ENCODE data around the gene CDK19.

Gene CDK19

GRCh38 chr6:110703010-110703905 is 112.0 kb downstream of the CDK19 start:
- DNase-seq (ENCODE audit: low spot score) = no peak

- no peak for DNase-seq (ENCODE audit: low spot score)
Observed at GRCh38 chr6:110699780-110700179, 115.5 kb downstream of the CDK19 start.

GRCh38 chr6:110693994-110694393 is 121.3 kb downstream of the CDK19 start:
- DNase-seq (ENCODE audit: low spot score) = no peak

DNA sequence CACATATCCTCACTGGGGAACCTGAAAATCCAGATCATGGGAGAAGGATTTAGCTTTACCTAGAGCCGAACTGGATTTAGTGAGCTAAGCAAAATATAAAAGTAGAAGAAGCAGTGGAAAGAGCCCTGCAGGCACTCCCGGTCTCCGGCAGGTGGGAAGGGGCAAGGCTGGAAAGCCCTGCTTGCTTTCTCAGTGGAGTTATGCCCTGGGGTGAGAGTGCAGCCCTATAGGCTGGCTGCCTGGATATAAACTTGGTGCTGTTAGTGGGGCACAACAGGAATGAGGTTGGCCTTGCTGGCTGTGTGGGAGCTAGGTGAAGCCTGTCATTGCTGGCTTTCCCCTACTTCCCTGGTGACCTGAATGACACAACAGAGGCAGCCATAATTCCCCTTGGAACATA is 122.0 kb downstream of the CDK19 start:
- no peak for DNase-seq (ENCODE audit: low spot score)

DNA sequence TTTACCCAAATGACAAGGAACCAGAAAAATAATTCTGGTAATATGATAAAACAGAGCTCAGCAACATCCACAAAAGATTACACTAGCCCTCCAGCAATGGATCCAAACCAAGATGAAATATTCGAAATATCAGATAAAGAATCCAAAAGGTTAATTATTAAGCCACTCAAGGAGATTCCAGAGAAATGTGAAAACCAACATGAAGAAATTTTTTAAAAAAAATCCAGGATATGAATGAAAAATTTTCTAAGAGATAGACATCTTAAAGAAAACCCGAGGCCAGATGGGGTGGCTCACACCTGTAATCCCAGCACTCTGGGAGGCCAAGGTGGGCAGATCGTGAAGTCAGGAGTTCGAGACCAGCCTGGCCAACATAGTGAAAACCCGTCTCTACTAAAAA is 124.4 kb downstream of the CDK19 start:
- no peak for DNase-seq (ENCODE audit: low spot score)

- no peak for DNase-seq (ENCODE audit: low spot score)
Observed at GRCh38 chr6:110690106-110690654, 125.1 kb downstream of the CDK19 start.

DNA sequence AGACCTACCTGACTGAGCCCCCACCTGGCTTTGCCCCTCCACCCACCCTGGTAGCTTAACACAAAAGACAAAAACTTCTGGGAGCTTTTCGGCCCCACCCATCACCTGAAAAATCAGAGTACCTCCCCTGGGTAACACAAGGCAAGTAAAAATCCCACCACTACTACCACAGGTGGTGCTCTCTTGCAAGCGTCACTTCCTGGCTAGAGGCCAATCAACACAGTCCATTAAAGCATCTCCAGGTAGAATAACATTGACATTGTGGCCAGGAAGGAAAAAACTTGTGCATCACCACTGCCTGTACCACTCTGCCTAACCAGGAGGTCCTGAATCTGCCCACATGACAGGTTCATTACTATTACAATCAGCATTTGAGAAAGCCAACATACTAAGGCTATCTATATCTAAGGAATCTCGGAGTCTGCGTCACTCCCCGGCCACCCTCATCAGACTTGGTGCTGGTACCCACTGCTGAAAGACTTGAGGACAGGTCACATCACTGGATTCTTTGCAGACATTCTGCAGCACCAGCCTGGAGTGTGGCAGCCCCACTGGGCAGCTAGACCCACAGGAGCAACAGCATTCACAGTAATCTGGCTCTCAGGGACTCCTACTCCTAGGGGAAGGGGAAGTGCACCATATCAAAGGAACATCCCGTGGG is 125.9 kb downstream of the CDK19 start:
- no peak for DNase-seq (ENCODE audit: low spot score)

DNA sequence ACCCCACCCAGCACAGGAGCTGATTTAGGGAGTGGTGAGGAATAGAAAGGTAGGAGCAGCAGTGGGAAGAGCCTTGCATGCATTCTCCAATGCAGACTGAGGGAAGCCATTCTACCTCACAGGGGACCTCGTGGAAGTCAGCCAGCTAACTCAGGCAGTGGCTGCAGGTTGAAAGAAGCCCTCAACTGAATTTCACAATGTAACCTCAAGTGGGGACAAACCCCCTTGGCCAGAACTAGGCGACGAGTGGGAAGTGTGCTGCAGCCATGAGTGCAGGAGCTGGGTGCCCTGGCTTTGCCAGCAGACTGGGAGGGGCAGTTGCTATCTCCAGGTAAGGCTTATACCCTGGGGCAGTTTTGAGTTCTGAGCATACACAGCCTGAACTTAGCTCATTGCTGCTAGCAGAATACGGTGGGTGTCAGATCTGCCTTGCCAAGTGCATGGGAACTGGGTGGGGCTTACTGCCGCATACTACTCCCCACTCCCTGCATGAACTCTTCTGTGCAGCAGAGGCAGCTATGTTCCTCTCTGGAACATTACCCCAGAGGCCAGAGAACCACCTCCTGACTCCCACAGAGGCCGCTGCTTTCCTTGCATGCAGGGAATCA is 126.5 kb downstream of the CDK19 start:
- DNase-seq (ENCODE audit: low spot score) = no peak

GRCh38 chr6:110687326-110687725 is 127.9 kb downstream of the CDK19 start:
- DNase-seq (ENCODE audit: low spot score) = no peak

DNA sequence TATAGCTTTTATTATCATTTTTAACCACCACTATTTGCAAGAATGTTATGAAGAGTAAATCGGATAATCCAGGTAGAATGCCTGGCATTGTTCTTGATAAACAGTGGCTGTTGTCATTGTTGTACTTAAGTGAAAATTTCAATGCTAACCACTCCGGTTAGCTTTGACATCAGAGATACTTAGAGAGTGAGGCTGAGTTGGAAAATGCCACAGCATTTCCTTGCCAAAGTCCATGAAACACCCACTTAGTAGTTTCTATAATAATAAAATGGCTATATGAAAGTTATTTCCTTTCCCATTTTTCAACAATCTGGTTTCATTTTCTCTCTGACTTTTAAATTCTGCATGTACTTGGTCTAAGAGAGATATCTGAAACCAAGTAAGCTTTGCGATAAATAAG is 132.0 kb downstream of the CDK19 start:
- no peak for DNase-seq (ENCODE audit: low spot score)

DNA sequence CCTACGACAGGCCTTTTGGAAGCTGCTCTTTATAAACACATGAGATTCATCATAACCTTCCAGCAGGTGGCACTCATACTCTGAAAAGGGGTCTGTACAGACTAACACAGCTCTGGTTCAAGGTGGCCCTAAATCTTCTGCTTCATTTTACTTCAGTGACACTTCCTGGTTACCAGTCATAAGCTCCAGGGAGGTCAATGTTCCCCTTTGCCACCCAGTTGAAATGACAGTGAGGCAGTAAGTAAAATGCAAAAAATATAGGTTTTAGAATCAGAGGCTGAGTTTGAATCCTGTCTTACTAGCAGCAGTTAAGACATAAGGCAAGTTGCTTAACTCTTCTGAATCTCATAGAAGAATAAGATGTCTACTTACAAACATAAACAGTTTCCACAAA is 132.8 kb downstream of the CDK19 start:
- peak; percentile 97 for DNase-seq (ENCODE audit: low spot score)

- peak; percentile 66 for DNase-seq (ENCODE audit: low spot score)
Observed at GRCh38 chr6:110681543-110682459, 133.5 kb downstream of the CDK19 start.

- DNase-seq (ENCODE audit: low spot score) = no peak
Observed at GRCh38 chr6:110676396-110676795, 138.9 kb downstream of the CDK19 start.

DNA sequence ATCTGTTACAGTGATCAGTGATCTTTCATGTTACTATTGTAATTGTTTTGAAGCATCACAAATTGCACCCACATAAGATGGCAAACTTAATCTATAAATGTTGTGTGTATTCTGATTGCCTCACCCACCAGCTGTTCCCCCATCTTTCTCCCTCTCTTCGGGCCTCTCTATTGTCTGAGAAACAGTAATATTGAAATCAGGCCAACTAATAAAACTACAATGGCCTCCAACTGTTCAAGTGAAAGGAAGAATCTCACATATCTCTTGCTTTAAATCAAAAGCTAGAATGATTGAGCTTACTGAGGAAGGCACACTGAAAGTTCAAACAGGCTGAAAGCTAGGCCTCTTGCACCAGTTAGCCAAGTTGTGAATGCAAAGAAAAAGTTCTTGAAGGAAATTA is 141.2 kb downstream of the CDK19 start:
- no peak for DNase-seq (ENCODE audit: low spot score)

DNA sequence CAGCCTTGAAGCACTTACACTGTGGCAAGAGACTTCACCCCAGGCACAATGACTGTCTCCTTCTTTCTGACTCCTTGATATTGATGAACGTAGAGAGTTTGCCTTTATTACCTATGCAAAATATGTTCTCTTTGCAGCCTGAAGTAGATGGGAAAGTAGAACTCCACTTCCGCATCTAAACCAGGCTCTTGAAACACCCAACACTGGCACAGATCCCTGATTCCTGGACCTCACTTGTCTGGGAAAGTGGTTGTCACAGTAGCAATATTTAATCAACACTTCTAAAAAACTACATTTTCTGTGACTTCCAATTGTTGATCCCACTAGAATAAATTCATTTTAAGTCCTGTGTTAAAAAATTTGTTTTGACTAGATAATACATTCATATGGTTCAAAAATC is 143.1 kb downstream of the CDK19 start:
- DNase-seq (ENCODE audit: low spot score) = no peak

DNA sequence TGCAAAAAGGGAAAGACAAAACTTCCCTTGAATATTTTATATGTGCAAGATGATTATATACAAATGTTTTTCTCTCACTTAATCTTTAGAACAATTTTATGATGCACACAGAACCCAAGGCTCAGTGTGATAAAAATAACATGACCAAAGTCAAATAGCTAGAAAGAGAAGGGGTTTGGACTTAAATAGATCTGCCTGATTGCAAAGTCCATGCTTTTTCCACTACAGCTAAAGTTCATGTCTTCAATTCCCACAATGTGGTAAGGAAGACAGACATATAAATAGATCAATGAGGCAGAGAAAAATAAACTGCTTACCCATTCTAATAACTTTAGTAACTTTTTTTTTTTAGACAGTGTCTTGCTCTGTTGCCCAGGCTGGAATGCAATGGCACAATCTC is 143.8 kb downstream of the CDK19 start:
- no peak for DNase-seq (ENCODE audit: low spot score)

DNA sequence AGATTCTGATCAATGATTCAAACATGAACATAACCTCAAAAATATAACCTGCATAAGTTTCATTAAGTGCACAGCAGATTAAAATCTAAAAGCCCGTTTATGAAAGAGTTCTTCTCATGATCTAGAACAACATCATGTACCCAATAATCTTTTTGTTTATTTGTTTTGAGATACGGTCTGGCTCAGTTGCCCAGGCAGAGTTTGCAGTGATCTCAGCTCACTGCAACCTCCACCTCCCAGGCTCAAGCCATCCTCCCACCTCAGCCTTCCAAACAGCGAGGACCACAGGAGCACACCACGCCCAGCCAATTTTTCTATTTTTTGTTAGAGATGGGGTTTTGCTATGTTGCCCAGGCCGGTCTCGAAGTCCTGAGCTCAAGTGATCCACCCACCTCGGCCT is 149.7 kb downstream of the CDK19 start:
- DNase-seq (ENCODE audit: low spot score) = no peak

GRCh38 chr6:110664933-110665332 is 150.3 kb downstream of the CDK19 start:
- peak; percentile 47 for DNase-seq (ENCODE audit: low spot score)

GRCh38 chr6:110662490-110663211 is 152.6 kb downstream of the CDK19 start:
- DNase-seq (ENCODE audit: low spot score) = no peak

DNA sequence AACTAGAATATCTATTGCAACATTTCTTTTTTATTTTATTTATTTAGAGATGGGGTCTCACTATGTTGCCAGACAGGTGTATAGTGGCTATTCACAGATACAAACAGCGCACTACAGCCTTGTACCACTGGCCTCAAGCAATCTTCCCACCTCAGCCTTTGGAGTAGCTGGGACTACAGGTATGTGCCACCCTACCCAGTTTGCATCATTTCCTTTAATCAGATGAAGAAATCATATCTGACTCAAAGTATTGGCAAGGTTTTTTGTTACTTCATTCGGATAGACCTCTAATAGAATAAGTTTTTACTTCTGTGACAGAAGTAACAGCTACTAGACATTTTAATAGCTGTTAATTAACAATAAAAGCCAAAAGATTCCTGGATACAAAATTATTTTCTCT is 153.9 kb downstream of the CDK19 start:
- no peak for DNase-seq (ENCODE audit: low spot score)

DNA sequence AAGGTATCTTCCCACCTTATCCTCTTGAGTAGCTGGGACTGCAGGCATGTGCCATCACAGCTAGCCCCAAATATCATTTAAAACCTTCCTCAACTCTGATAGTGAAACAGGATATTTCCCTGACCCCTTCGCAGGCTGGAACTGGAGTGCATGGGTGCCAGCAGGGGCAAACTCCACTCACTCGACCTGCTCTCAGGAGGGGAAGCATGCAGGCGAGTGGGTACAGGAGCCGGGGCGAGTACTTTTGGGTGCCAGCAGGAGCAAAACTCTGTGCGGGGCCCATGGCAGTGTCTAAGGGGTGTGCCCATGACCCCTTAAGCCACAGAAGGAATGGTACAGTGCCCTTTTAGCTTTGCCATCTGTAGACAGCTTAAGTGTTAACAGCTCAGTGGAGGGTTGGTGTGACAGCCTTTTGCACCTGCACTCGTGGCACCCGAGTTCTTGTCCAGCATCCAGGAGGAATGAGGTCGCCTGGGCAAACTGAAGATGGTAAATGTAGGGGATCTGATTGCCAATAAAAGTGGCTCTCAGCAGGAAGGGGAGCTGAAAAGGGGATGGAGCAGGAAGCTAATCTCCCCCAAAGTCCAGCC is 155.1 kb downstream of the CDK19 start:
- no peak for DNase-seq (ENCODE audit: low spot score)
